Limb (tissue), 2 donors: ENCODE measurements around the gene MS4A6A.
"Not testable (repeated sequence)": the region's sequence is repeated elsewhere in the genome, so short reads cannot be mapped to it uniquely, and the experiment has no call there.

ENCODE experiments used
- DNase-seq, 2 donors: peaks; one replicate each; pipeline ENCODE4 v3.0.0-alpha.2; 2016; ENCODE audit errors: extremely low spot score in 2 of 2

The MS4A6A gene

DNA sequence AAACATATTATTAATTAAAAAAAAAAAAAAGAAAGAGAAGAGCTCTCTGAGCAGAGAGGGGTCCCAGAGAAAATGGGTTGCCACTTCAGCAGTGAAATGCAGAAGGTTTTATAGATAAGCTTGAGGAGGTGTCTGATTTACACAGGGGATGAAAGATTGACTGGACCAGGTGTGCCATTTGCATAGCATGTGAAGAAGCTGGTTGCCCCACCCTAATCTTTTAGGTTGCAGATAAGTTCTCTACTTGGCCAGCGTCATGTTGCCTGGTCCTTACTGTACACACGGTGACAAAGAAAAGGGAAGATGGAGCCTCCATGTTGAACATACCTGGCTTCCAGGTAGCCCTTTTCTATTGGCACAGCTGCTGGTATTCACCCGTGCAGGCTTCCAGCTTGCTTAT lies 53.0 kb downstream of the MS4A6A start:
- no peak for DNase-seq

DNA sequence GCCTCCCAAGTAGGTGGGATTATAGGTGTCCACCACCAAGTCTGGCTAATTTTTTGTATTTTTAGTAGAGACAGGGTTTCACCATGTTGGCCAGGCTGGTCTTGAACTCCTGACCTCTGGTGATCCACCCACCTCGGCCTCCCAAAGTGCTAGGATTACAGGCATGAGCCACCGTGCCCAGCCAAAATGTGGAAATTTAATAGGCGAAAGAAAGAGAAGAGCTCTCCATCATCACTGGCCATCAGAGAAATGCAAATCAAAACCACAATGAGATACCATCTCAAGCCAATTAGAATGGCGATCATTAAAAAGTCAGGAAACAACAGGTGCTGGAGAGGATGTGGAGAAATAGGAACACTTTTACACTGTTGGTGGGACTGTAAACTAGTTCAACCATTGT lies 54.0 kb downstream of the MS4A6A start:
- DNase-seq, result not testable (repeated sequence)

DNA sequence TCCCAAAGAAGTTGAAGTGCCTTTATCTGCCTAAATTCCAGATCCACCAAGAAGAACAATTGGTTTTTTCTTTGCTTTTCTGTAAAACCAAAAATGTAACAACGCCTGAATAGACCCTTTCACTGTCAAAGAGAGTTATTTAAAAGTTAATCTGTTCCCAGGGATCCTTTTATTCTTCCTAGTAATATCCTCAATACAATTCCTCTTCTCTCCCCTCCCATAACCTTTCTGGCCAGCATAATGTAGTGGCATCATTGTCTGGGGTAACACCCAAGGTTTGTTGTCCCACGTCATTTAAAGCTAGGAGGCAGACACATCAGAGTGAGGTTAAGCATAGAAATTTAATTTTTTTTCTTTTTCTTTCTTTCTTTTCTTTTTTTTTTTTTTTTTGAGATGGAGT lies 54.5 kb downstream of the MS4A6A start:
- DNase-seq, result no peak

DNA sequence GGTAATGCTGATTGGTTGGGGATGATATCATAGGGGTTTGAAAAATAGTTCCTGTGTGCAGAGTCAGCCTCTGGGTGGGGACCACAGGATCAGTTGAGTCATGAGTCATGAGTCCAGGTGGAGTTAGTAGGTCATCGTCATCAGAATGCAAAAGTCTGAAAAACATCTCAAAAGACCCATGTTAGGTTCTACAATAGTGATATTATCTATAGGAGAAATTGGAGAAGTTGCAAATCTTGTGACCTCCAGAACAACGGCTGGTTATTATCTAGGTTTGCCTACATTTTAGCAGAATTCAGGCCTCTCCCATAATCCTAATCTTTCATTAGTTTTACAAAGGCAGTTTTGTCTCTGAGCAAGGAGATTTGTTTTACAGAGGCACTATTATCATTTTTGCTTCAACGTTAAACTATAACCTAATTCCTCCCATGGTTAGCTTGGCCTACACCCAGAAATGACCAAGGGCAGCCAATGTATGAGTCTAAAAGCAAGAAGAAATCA lies 55.5 kb downstream of the MS4A6A start:
- DNase-seq, result no peak

DNA sequence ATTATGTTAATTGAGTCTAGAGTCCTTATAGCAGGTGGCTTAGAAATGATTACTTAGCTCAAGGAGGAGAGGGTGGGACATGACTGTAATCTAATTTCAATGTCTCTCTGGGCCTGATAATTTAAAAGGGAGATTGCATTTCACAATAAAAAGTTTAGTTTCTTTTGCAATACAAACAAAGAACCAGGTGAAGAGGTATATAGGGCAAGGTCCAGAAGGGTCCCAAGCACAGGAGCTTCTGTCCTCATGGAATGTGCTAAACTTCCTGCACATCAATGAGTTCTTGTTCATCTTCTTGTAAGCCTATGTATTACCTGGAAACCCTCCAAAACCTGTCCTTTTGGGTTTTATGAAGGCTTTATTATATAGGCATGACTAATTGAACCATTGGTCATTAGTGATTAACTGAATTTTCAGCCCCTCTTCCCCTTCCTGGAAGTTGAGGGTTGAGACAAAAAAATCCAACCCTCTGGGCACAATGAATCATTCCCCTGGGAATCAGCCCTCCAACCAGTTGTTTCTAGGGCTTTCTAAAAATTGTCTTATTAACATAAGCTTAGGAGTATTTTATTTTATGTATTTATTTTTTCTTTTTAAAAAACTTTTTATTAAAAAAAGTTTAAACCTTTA lies 56.8 kb downstream of the MS4A6A start:
- no peak for DNase-seq

DNA sequence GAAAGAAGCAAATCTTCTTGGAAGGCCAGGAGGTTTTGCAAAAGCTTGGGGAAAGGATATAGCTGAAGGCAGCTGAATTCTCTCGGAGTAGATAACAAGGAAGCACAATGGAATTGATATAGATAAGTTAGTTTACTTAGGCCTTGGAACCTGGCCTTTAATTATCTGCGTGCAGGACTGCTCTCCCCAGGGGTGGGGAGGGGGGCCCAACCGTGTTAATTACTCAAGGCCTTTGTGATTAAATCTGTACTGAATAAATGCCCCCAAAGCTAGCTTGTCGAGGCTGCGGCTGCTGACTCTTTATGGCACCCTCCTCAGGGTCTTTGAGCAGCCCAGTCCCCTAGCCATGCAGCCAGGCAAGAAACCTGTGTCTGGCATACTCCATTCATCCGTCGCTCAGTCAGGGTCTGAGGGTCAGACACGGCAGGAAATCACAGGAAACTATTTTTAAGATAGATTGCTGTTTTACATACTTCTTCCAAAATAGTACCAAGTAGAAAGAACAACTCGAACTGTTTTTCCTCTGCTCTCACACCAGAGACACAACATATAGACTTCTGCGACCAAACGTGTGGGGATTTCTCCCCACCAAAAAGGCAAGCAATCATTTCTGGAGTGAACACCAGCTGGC lies 58.0 kb downstream of the MS4A6A start:
- no peak for DNase-seq
